Gastrocnemius medialis (tissue), 4 donors: ENCODE measurements around the gene APP. TPM values are rescaled to one million over a fixed set of nuclear protein-coding genes. Genes with fewer than 3 reads are reported as not detected.

Source experiments
- ATAC-seq, 2 donors: fragments of 150-250 bp; one replicate each; pipeline ENCODE4 v1.9.1; 2016
- DNase-seq, 2 donors: peaks; one replicate each; pipeline ENCODE4 v3.0.0-alpha.2; 2019
- H3K27ac ChIP-seq, 4 donors: fragments of 200-600 bp; sonication (generic); 1 replicate in 1 of 4; 2 replicates in 3 of 4; pipeline ENCODE4 v1.5.1; 2016 to 2018; ENCODE audit warnings: mild to moderate bottlenecking in 2 of 4, moderate library complexity in 1 of 4
- H3K27me3 ChIP-seq, 3 donors: fragments of 200-600 bp; sonication (generic) in 2 of 3; 1 replicate in 1 of 3; 2 replicates in 2 of 3; pipeline versions ENCODE4 v1.5.1 to v1.6.0; 2016 to 2019; ENCODE audit warnings: mild to moderate bottlenecking in 1 of 3, moderate library complexity in 1 of 3
- H3K36me3 ChIP-seq, 2 donors: fragments of 200-600 bp; sonication (generic) in 1 of 2; one replicate each; pipeline ENCODE4 v1.5.1; 2017 to 2018
- H3K4me1 ChIP-seq, 2 donors: fragments of 200-600 bp; sonication (generic) in 1 of 2; one replicate each; pipeline ENCODE4 v1.5.1; 2016 to 2017; ENCODE audit warnings: mild to moderate bottlenecking in 2 of 2
- H3K4me3 ChIP-seq, 4 donors: fragments of 200-600 bp; sonication (generic) in 3 of 4; 1 replicate in 1 of 4; 2 replicates in 3 of 4; pipeline ENCODE4 v1.5.1; 2016 to 2019; ENCODE audit warnings: mild to moderate bottlenecking in 2 of 4
- H3K9me3 ChIP-seq, 3 donors: fragments of 200-600 bp; sonication (generic) in 2 of 3; 1 replicate in 1 of 3; 2 replicates in 2 of 3; pipeline ENCODE4 v1.5.1; 2016 to 2019
- POLR2A ChIP-seq, 2 donors: fragments of 450-650 bp; IDR thresholded peaks; one replicate each; pipeline ENCODE4 v1.6.1; 2017; ENCODE audit warnings: antibody characterized with exemption in 2 of 2, mild to moderate bottlenecking in 2 of 2, moderate library complexity in 2 of 2
- in situ Hi-C, 4 donors: fragments of 200-750 bp; cut with MboI; loops; one replicate each; pipeline versions ENCODE4 v1.15.0 to v1.8.0; 2017; ENCODE audit warnings: low sequenced_read_pairs in 4 of 4
- intact Hi-C: fragments of 100-400 bp; cut with DNase I; formaldehyde crosslinking; loops from one replicate; pipeline ENCODE4 v1.15.1; 2023; ENCODE audit warnings: low total_unique reads
- total RNA-seq, 4 donors: library from RNA; depleted of rRNA; stranded (reverse); fragments of >200 nt; gene quantifications; one replicate each; pipeline versions ENCODE4 v1.1.0 to v1.2.3, GENCODE V29; 2016
- TF ChIP-seq, protein P1 (sequence below), 5 experiments: fragments of 450-650 bp in 3 of 5; fragments of 200-600 bp in 2 of 5; sonication (generic) in 2 of 5; IDR thresholded peaks in 4 of 5; conservative IDR thresholded peaks in 1 of 5; 1 replicate in 4 of 5; 2 replicates in 1 of 5; pipeline ENCODE4 v1.5.1; 2016 to 2019; ENCODE audit warnings: antibody characterized with exemption in 5 of 5, mild to moderate bottlenecking in 3 of 5, moderate library complexity in 3 of 5

APP gene
- total RNA-seq, 4 donors from 2014 or later, result 45.8 to 73.2 (median 70.1) TPM

DNA sequence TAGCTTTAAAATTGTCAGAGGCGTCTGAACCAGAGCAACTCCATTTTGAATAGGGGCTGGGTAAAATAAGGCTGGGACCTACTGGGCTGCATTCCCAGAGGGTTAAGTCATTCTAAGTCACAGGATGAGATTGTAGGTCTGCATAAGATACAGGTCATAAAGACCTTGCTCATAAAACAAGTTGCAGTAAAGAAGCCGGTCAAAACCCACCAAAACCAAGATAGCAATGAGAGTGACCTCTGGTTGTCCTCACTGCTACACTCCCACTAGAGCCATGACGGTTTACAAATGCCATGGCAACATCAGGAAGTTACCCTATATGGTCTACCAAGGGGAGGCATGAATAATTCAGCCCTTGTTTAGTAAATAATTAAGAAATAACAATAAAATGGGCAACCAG lies 292.2 kb downstream of the APP start:
- ATAC-seq (no peak), DNase-seq (no peak)
- intact Hi-C loops (no loop called here), in situ Hi-C loops (loop anchor here in 3 of 4 donors (25.0 kb wide), 1 partner anchor 834 kb away; no protein-coding TSS in a partner anchor)
- H3K36me3 ChIP-seq, result peaks cover 0 to 7% of the 10 kb centered on the region in 2 donors
- H3K27me3 ChIP-seq, result no peaks in the 10 kb centered on the region
- no peaks in the 10 kb centered on the region for H3K9me3 ChIP-seq
- H3K4me1 ChIP-seq, result no peaks in the 10 kb centered on the region
- no peak overlapping the region for H3K4me3 ChIP-seq
- no peak overlapping the region for H3K27ac ChIP-seq
- no peak for TF ChIP-seq POLR2A (IDR thresholded peaks at IDR 0.05)
- TF ChIP-seq, protein P1, sequence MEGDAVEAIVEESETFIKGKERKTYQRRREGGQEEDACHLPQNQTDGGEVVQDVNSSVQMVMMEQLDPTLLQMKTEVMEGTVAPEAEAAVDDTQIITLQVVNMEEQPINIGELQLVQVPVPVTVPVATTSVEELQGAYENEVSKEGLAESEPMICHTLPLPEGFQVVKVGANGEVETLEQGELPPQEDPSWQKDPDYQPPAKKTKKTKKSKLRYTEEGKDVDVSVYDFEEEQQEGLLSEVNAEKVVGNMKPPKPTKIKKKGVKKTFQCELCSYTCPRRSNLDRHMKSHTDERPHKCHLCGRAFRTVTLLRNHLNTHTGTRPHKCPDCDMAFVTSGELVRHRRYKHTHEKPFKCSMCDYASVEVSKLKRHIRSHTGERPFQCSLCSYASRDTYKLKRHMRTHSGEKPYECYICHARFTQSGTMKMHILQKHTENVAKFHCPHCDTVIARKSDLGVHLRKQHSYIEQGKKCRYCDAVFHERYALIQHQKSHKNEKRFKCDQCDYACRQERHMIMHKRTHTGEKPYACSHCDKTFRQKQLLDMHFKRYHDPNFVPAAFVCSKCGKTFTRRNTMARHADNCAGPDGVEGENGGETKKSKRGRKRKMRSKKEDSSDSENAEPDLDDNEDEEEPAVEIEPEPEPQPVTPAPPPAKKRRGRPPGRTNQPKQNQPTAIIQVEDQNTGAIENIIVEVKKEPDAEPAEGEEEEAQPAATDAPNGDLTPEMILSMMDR (IDR thresholded peaks at IDR 0.05 in 4 of 5, conservative IDR thresholded peaks at IDR 0.05 in 1 of 5), result no peak

DNA sequence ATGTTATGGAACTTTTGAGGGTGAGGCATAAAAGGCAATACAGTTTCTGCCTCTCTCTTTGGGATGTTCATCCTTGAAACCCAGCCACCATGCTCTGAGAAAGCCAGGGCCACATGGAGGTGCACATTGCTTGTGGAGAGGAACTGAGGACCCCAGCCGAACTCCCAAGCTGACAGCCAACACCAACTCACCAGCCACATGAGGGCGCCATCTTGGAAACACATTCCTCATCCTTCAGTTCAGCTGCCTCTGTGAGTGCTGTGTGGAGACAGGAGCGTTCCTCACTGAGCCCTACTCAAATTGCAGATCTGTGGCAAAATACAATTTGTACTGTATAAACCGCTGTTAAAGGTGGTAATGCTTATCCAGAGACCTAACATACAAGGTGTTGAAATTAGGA lies 298.3 kb downstream of the APP start:
- intact Hi-C loops (no loop called here), in situ Hi-C loops (no loop called here)
- Histone ChIP-seq H3K27ac (no peak overlapping the region), H3K36me3 (no peaks in the 10 kb centered on the region), H3K4me1 (no peaks in the 10 kb centered on the region), H3K4me3 (no peak overlapping the region), H3K9me3 (no peaks in the 10 kb centered on the region), H3K27me3 (no peaks in the 10 kb centered on the region)
- ATAC-seq (no peak), DNase-seq (no peak)
- TF ChIP-seq POLR2A (IDR thresholded peaks at IDR 0.05), result no peak
- TF ChIP-seq, protein P1 (IDR thresholded peaks at IDR 0.05 in 4 of 5, conservative IDR thresholded peaks at IDR 0.05 in 1 of 5), result no peak

DNA sequence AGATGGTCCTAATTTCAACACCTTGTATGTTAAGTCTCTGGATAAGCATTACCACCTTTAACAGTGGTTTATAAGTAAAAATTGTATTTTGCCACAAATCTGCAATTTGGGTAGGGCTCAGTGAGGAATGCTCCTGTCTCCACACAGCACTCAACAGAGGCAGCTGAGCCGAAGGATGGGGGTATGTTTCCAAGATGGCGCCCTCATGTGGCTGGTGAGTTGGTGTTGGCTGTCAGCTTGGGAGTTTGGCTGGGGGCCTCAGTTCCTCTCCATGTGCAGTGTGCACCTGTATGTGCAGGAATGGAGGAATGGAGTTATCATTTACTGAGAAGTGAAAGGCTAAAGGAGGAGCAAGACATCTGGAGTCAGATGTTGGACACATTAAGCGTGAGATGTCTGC lies 299.0 kb downstream of the APP start:
- in situ Hi-C loops (no loop called here), intact Hi-C loops (no loop called here)
- H3K4me1 ChIP-seq, result no peaks in the 10 kb centered on the region
- no peaks in the 10 kb centered on the region for H3K36me3 ChIP-seq
- no peak overlapping the region for H3K4me3 ChIP-seq
- no peak overlapping the region for H3K27ac ChIP-seq
- no peak for ATAC-seq
- H3K27me3 ChIP-seq, result no peaks in the 10 kb centered on the region
- TF ChIP-seq, protein P1 (IDR thresholded peaks at IDR 0.05 in 4 of 5, conservative IDR thresholded peaks at IDR 0.05 in 1 of 5), result no peak
- no peak for TF ChIP-seq POLR2A (IDR thresholded peaks at IDR 0.05)
- no peak for DNase-seq
- H3K9me3 ChIP-seq, result no peaks in the 10 kb centered on the region

DNA sequence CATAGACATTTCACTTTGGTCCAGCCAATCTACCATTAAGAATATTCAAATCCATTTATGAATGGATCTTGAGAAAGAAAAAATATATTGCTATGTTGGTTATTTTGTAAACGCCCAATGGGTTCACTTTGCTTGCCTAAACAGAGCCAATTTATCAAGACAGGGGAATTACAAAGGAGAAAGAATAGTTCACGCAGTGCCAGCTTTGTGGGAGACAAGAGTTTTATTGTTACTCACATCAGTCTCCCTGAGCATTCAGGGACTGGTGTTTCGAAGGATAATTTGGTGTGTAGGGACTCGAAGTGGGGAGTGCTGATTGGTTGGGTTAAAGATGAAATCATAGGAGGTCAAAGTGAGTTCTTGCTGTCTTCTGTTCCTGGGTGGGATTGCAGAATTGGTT lies 300.5 kb downstream of the APP start:
- H3K27ac ChIP-seq, result no peak overlapping the region
- H3K36me3 ChIP-seq, result no peaks in the 10 kb centered on the region
- DNase-seq (no peak), ATAC-seq (no peak)
- H3K27me3 ChIP-seq, result no peaks in the 10 kb centered on the region
- in situ Hi-C loops, result no loop called here
- H3K4me1 ChIP-seq, result no peaks in the 10 kb centered on the region
- H3K9me3 ChIP-seq, result no peaks in the 10 kb centered on the region
- intact Hi-C loops, result no loop called here
- TF ChIP-seq, protein P1 (IDR thresholded peaks at IDR 0.05 in 4 of 5, conservative IDR thresholded peaks at IDR 0.05 in 1 of 5), result no peak
- TF ChIP-seq POLR2A (IDR thresholded peaks at IDR 0.05), result no peak
- H3K4me3 ChIP-seq, result no peak overlapping the region

DNA sequence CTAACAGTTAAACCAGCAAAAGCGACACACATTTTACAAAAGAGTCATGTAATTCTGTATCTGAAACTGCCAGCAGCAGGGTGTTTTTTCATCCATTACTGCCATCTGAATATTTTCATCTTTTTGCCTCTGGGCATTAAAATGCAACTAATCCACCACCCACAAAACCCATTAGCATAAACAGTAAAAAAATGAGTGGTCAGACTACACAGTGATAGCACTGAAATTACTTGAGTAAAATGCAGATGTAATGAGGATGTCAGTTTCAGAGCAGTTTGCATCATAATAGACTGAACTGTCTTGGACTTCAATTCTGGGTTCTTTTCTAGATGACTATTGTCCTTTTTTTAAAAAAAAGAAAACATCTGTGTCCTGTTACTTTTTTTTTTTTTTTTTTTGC lies 303.5 kb downstream of the APP start:
- Histone ChIP-seq H3K4me1 (no peaks in the 10 kb centered on the region), H3K4me3 (no peak overlapping the region), H3K36me3 (no peaks in the 10 kb centered on the region), H3K27ac (no peak overlapping the region), H3K27me3 (no peaks in the 10 kb centered on the region), H3K9me3 (no peaks in the 10 kb centered on the region)
- no peak for TF ChIP-seq POLR2A (IDR thresholded peaks at IDR 0.05)
- TF ChIP-seq, protein P1 (IDR thresholded peaks at IDR 0.05 in 4 of 5, conservative IDR thresholded peaks at IDR 0.05 in 1 of 5), result no peak
- DNase-seq (no peak), ATAC-seq (no peak)
- intact Hi-C loops (no loop called here), in situ Hi-C loops (no loop called here)
